Measurements from ENCODE around the gene SAMM50.

The SAMM50 gene

GRCh38 chr22:43980996-43981395 is 25.8 kb downstream of the SAMM50 start:
- no peak for DNase-seq
- in situ Hi-C loops (cut with HindIII; ENCODE audit: low pct_ligation_motif_present, low sequenced_read_pairs): loop anchor here (25.0 kb wide), 1 partner anchor 106 kb away; no protein-coding TSS in a partner anchor
- Histone ChIP-seq H3K27me3 (replicated peaks) (no peaks in the 10 kb centered on the region), H3K36me3 (replicated peaks) (peaks cover 53% of the 10 kb centered on the region), H3K4me3 (ENCODE audit: low read depth, low read length) (no peak overlapping the region), H3K27ac (no peak overlapping the region)
- TF ChIP-seq CTCF (IDR thresholded peaks at IDR 0.05; ENCODE audit: low read depth, low read length, missing control alignments): no peak

- in situ Hi-C loops (cut with HindIII; ENCODE audit: low pct_ligation_motif_present, low sequenced_read_pairs): loop anchor here (25.0 kb wide), 1 partner anchor 103 kb away; no protein-coding TSS in a partner anchor
- TF ChIP-seq CTCF (IDR thresholded peaks at IDR 0.05; ENCODE audit: low read depth, low read length, missing control alignments): no peak
- no peak for DNase-seq
- H3K4me3 ChIP-seq (ENCODE audit: low read depth, low read length): no peak overlapping the region
- no peaks in the 10 kb centered on the region for H3K27me3 ChIP-seq (replicated peaks)
- H3K27ac ChIP-seq: no peak overlapping the region
- H3K36me3 ChIP-seq (replicated peaks): peaks cover 39% of the 10 kb centered on the region
Observed at GRCh38 chr22:43983808-43984207, 28.6 kb downstream of the SAMM50 start.

GRCh38 chr22:43985532-43985931 is 30.3 kb downstream of the SAMM50 start:
- DNase-seq: no peak
- no peak overlapping the region for H3K4me3 ChIP-seq (ENCODE audit: low read depth, low read length)
- H3K27ac ChIP-seq: no peak overlapping the region
- no peaks in the 10 kb centered on the region for H3K27me3 ChIP-seq (replicated peaks)
- TF ChIP-seq CTCF (IDR thresholded peaks at IDR 0.05; ENCODE audit: low read depth, low read length, missing control alignments): no peak
- peaks cover 39% of the 10 kb centered on the region for H3K36me3 ChIP-seq (replicated peaks)
- in situ Hi-C loops (cut with HindIII; ENCODE audit: low pct_ligation_motif_present, low sequenced_read_pairs): loop anchor here (25.0 kb wide), 1 partner anchor 102 kb away; no protein-coding TSS in a partner anchor

GRCh38 chr22:43988116-43988820 is 33.0 kb downstream of the SAMM50 start:
- Histone ChIP-seq H3K27me3 (replicated peaks) (no peaks in the 10 kb centered on the region), H3K36me3 (replicated peaks) (peaks cover 55% of the 10 kb centered on the region), H3K4me3 (ENCODE audit: low read depth, low read length) (no peak overlapping the region), H3K27ac (no peak overlapping the region)
- no peak for DNase-seq
- in situ Hi-C loops (cut with HindIII; ENCODE audit: low pct_ligation_motif_present, low sequenced_read_pairs): loop anchor here (25.0 kb wide), 1 partner anchor 99 kb away; no protein-coding TSS in a partner anchor
- no peak for TF ChIP-seq CTCF (IDR thresholded peaks at IDR 0.05; ENCODE audit: low read depth, low read length, missing control alignments)

- in situ Hi-C loops (cut with HindIII; ENCODE audit: low pct_ligation_motif_present, low sequenced_read_pairs): loop anchor here (25.0 kb wide), 1 partner anchor 98 kb away; no protein-coding TSS in a partner anchor
- no peak overlapping the region for H3K27ac ChIP-seq
- no peak for DNase-seq
- H3K4me3 ChIP-seq (ENCODE audit: low read depth, low read length): no peak overlapping the region
- peaks cover 51% of the 10 kb centered on the region for H3K36me3 ChIP-seq (replicated peaks)
- no peaks in the 10 kb centered on the region for H3K27me3 ChIP-seq (replicated peaks)
- no peak for TF ChIP-seq CTCF (IDR thresholded peaks at IDR 0.05; ENCODE audit: low read depth, low read length, missing control alignments)
Observed at GRCh38 chr22:43988960-43989359, 33.7 kb downstream of the SAMM50 start.

Measured in brain microvascular endothelial cell (primary cell).